Caco-2 (cell line): ENCODE data around the gene XBP1. TPM values are rescaled to one million over a fixed set of nuclear protein-coding genes. Genes with fewer than 3 reads are reported as not detected.

ENCODE experiments used
- BruUV-seq: library from RNA; stranded (reverse); fragments of 400-500 nt; replicated peaks from 2 replicates; lab custom pipeline; 2021; lab: Mats Ljungman, UMichigan
- CTCF ChIA-PET: fragments of 300-600 bp; sonication (Branson Sonifier 250); formaldehyde crosslinking; loops from one replicate; lab custom pipeline; 2022; ENCODE audit warnings: antibody characterized with exemption; lab: Charles Lee
- POLR2A ChIA-PET: fragments of 300-600 bp; sonication (Branson Sonifier 250); formaldehyde crosslinking; loops from one replicate; lab custom pipeline; 2022; ENCODE audit warnings: antibody characterized with exemption; lab: Charles Lee
- DNase-seq, 2 experiments: peaks; one replicate each; pipeline versions ENCODE4 v3.0.0 to v3.0.0-alpha.2; 2020 to 2022
- H3K27me3 ChIP-seq: replicated peaks from 2 replicates; pipeline ENCODE4 v1.6.0; 2011; ENCODE audit warnings: low read length; ENCODE audit not compliant: control insufficient read depth, insufficient read depth
- H3K36me3 ChIP-seq: 2 replicates; pipeline ENCODE4 v1.5.1; 2011; ENCODE audit warnings: low read length; ENCODE audit not compliant: control insufficient read depth, insufficient read depth
- H3K4me1 ChIP-seq: fragments of 250-450 bp; sonication (Bioruptor Pico); 2 replicates; pipeline ENCODE4 v1.5.1; 2020; ENCODE audit warnings: mild to moderate bottlenecking
- H3K4me3 ChIP-seq: 2 replicates; pipeline ENCODE4 v1.5.1; 2011; ENCODE audit warnings: low read depth, mild to moderate bottlenecking, control low read depth, low read length
- H3K9me3 ChIP-seq: fragments of 250-450 bp; sonication (Bioruptor Pico); 2 replicates; pipeline ENCODE4 v1.5.1; 2020; ENCODE audit warnings: mild to moderate bottlenecking, moderate library complexity
- H3K27ac Mint-ChIP-seq: one replicate; pipeline ENCODE4 v1.8.0; 2022; ENCODE audit warnings: mixed read lengths; ENCODE audit not compliant: unreplicated experiment
- H3K27me3 Mint-ChIP-seq: one replicate; pipeline ENCODE4 v1.8.0; 2022; ENCODE audit warnings: mixed read lengths; ENCODE audit not compliant: insufficient read depth, unreplicated experiment
- H3K36me3 Mint-ChIP-seq: one replicate; pipeline ENCODE4 v1.8.0; 2022; ENCODE audit warnings: mild to moderate bottlenecking, mixed read lengths; ENCODE audit not compliant: insufficient read depth, unreplicated experiment
- H3K4me1 Mint-ChIP-seq: one replicate; pipeline ENCODE4 v1.8.0; 2022; ENCODE audit warnings: low read depth, mixed read lengths; ENCODE audit not compliant: unreplicated experiment
- H3K4me3 Mint-ChIP-seq: one replicate; pipeline ENCODE4 v1.8.0; 2022; ENCODE audit warnings: mild to moderate bottlenecking, moderate library complexity, mixed read lengths; ENCODE audit not compliant: unreplicated experiment
- H3K9me3 Mint-ChIP-seq: one replicate; pipeline ENCODE4 v1.8.0; 2022; ENCODE audit warnings: mixed read lengths; ENCODE audit not compliant: unreplicated experiment
- CTCF ChIP-seq, 2 experiments: fragments of 200-600 bp in 1 of 2; IDR thresholded peaks; 1 replicate in 1 of 2; 2 replicates in 1 of 2; pipeline versions ENCODE4 v1.5.1 to v1.8.0; 2011 to 2022; ENCODE audit warnings: antibody characterized with exemption in 1 of 2, control low read depth in 1 of 2, inconsistent platforms in 1 of 2, low read depth in 1 of 2, low read length in 1 of 2, mild to moderate bottlenecking in 1 of 2, moderate library complexity in 1 of 2; ENCODE audit not compliant: insufficient read depth in 1 of 2, severe bottlenecking in 1 of 2, unreplicated experiment in 1 of 2
- intact Hi-C: fragments of 100-400 bp; cut with micrococcal nuclease; formaldehyde crosslinking; loops from one replicate; pipeline ENCODE4 v1.10.0; 2022; ENCODE audit not compliant: unreplicated experiment
- total RNA-seq: library from RNA; stranded (reverse); gene quantifications from 2 replicates; pipeline ENCODE4 v1.2.3, GENCODE V29; 2022

Gene XBP1
- total RNA-seq, 1 experiment from 2014 or later: 215 TPM

- Mint-ChIP-seq H3K4me1 (peaks cover 15% of the 10 kb centered on the region), H3K36me3 (peaks cover 7% of the 10 kb centered on the region), H3K27ac (no peak overlapping the region), H3K27me3 (no peaks in the 10 kb centered on the region), H3K9me3 (no peaks in the 10 kb centered on the region), H3K4me3 (no peak overlapping the region)
- H3K36me3 ChIP-seq: no peaks in the 10 kb centered on the region
- CTCF ChIA-PET: interaction anchor here (0.7 kb wide), 1 partner anchor 104 kb away, joined by 3 read pairs; no protein-coding TSS in a partner anchor
- H3K4me1 ChIP-seq: 0 out of 2 replicates have a peak, but pooled peaks cover 5% of the 10 kb centered on the region
- TF ChIP-seq CTCF (IDR thresholded peaks at IDR 0.05; ENCODE audit: insufficient read depth in 1 of 2, low read depth in 1 of 2, low read length in 1 of 2, severe bottlenecking in 1 of 2, unreplicated experiment in 1 of 2): no peak
- POLR2A ChIA-PET: interaction anchor here (0.7 kb wide), 1 partner anchor 213 kb away, joined by 4 read pairs; no protein-coding TSS in a partner anchor
- H3K4me3 ChIP-seq: no peak overlapping the region
- intact Hi-C loops: loop anchor here (2.0 kb wide), 1 partner anchor 46 kb away; no protein-coding TSS in a partner anchor
- no peak for DNase-seq
- H3K27me3 ChIP-seq: no peaks in the 10 kb centered on the region
- BruUV-seq: no TSS peak
- H3K9me3 ChIP-seq: no peaks in the 10 kb centered on the region
These were observed 32.4 kb upstream of the XBP1 start for GRCh38 chr22:28832731-28833130.

- H3K4me1 Mint-ChIP-seq: peaks cover 15% of the 10 kb centered on the region
- no peak for DNase-seq
- no peaks in the 10 kb centered on the region for H3K27me3 Mint-ChIP-seq
- Histone ChIP-seq H3K36me3 (no peaks in the 10 kb centered on the region), H3K4me1 (0 out of 2 replicates have a peak, but pooled peaks cover 5% of the 10 kb centered on the region), H3K27me3 (no peaks in the 10 kb centered on the region), H3K4me3 (no peak overlapping the region), H3K9me3 (no peaks in the 10 kb centered on the region)
- CTCF ChIA-PET: no interaction called here
- POLR2A ChIA-PET: no interaction called here
- TF ChIP-seq CTCF (IDR thresholded peaks at IDR 0.05; ENCODE audit: insufficient read depth in 1 of 2, low read depth in 1 of 2, low read length in 1 of 2, severe bottlenecking in 1 of 2, unreplicated experiment in 1 of 2): no peak
- H3K9me3 Mint-ChIP-seq: no peaks in the 10 kb centered on the region
- BruUV-seq: no TSS peak
- intact Hi-C loops: loop anchor here (2.0 kb wide), 1 partner anchor 47 kb away; no protein-coding TSS in a partner anchor
- H3K36me3 Mint-ChIP-seq: peaks cover 7% of the 10 kb centered on the region
- no peak overlapping the region for H3K27ac Mint-ChIP-seq
- no peak overlapping the region for H3K4me3 Mint-ChIP-seq
These were observed 31.0 kb upstream of the XBP1 start for GRCh38 chr22:28831140-28832072.

- no peaks in the 10 kb centered on the region for H3K36me3 ChIP-seq
- no peaks in the 10 kb centered on the region for H3K9me3 ChIP-seq
- peaks cover 7% of the 10 kb centered on the region for H3K36me3 Mint-ChIP-seq
- intact Hi-C loops: no loop called here
- TF ChIP-seq CTCF (IDR thresholded peaks at IDR 0.05; ENCODE audit: insufficient read depth in 1 of 2, low read depth in 1 of 2, low read length in 1 of 2, severe bottlenecking in 1 of 2, unreplicated experiment in 1 of 2): no peak
- H3K27ac Mint-ChIP-seq: no peak overlapping the region
- H3K4me3 ChIP-seq: no peak overlapping the region
- BruUV-seq: no TSS peak
- ChIA-PET POLR2A (no interaction called here), CTCF (interaction anchor here (1.5 to 2.9 kb wide), 3 partner anchors 12 to 210 kb away, joined by 10 to 13 read pairs (median 11); partner anchors contain the start of gene XBP1)
- peaks cover 13% of the 10 kb centered on the region for H3K4me1 Mint-ChIP-seq
- no peak for DNase-seq
- no peaks in the 10 kb centered on the region for H3K27me3 Mint-ChIP-seq
- 0 out of 2 replicates have a peak, but pooled peaks cover 5% of the 10 kb centered on the region for H3K4me1 ChIP-seq
- no peaks in the 10 kb centered on the region for H3K27me3 ChIP-seq
- no peak overlapping the region for H3K4me3 Mint-ChIP-seq
- H3K9me3 Mint-ChIP-seq: no peaks in the 10 kb centered on the region
These were observed 30.1 kb upstream of the XBP1 start for GRCh38 chr22:28830441-28830840.
